Measurements from ENCODE around the gene RSRP1. TPM values are rescaled to one million over a fixed set of nuclear protein-coding genes. Genes with fewer than 3 reads are reported as not detected.
A peak's percentile ranks its signal among the peaks of the same experiment; 100 is the strongest.
"Not testable (repeated sequence)": the region's sequence is repeated elsewhere in the genome, so short reads cannot be mapped to it uniquely, and the experiment has no call there.

The RSRP1 gene
- total RNA-seq, 1 donor from 2014 or later = 109 TPM

DNA sequence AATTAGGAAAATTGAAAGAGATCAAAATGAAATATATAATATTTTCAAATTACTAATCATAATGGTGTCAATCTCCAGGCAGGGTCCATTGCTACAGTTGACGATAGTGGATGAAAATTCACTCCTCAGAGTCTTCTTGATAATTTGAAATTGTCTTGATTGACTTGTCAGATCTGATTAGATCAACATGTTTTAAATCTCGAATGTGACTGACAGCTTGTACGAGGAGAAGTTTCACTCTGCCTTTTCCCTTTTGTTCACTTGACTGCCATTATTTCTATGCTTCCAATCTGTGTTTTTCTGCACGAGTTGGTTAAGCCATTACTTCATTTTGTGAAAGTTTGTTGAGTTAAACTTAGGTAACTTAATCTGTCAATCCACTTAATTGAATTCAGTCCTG lies 28.4 kb upstream of the RSRP1 start:
- H3K27me3 Mint-ChIP-seq; DNase-seq (ENCODE audit: extremely low spot score, unreplicated experiment); H3K27ac Mint-ChIP-seq; H3K4me1 Mint-ChIP-seq (ENCODE audit: unreplicated experiment); H3K4me3 Mint-ChIP-seq; H3K9me3 Mint-ChIP-seq; H3K36me3 Mint-ChIP-seq: not testable (repeated sequence)

DNA sequence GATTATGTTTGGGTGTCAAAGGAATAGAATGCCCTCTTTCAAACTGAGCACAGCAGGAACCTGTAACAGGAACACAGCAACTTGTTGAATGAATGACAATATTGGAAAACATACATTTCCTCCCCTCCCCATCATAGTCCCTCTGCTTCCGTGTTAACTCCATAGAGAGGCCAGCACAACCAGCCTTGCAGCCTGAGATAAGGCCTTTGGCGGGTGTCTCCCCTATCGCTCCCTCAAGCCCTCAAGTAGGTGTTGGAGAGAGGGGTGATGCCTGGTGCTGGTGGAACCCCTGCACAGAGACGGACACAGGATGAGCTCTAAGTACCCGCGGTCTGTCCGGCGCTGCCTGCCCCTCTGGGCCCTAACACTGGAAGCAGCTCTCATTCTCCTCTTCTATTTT lies 25.0 kb upstream of the RSRP1 start, which contains the start of gene RHD:
Gene RHD, plus strand, starts transcription at position 272 of the 400 bp plus-strand sequence. Its CDS starts 39 bp downstream, at position 311.
- not testable (repeated sequence) for H3K27ac Mint-ChIP-seq; H3K4me1 Mint-ChIP-seq (ENCODE audit: unreplicated experiment); H3K27me3 Mint-ChIP-seq; H3K36me3 Mint-ChIP-seq; DNase-seq (ENCODE audit: extremely low spot score, unreplicated experiment); H3K4me3 Mint-ChIP-seq; H3K9me3 Mint-ChIP-seq

DNA sequence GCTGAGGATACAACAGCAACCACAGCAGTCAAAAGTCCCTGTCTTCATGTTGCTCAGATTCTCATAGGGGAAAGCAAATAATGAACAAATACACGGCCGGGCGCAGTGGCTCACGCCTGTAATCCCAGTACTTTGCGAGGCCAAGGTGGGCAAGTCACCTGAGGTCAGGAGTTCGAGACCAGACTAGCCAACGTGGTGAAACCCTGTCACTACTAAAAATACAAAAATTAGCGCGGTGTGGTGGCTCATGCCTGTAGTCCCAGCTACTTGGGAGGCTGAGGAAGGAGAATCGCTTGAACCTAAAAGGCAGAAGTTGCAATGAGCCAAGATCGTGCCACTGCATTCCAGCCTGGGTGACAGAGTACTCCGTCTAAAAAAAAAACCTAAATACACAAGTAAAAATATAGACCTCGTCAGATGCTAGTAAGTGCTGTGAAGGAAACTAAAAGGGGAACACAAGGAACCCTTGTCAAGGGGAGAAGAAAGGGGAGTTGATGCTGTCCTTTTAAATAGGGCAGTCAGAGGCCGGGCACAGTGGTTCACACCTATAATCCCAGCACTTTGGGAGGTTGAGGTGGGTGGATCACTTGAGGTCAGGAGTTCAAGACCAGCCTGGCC lies 21.0 kb upstream of the RSRP1 start:
- not testable (repeated sequence) for DNase-seq (ENCODE audit: extremely low spot score, unreplicated experiment); H3K27me3 Mint-ChIP-seq; H3K9me3 Mint-ChIP-seq; H3K36me3 Mint-ChIP-seq; H3K4me1 Mint-ChIP-seq (ENCODE audit: unreplicated experiment)
- peak overlapping the region; percentile 87 for H3K4me3 Mint-ChIP-seq
- peak overlapping the region; percentile 64 for H3K27ac Mint-ChIP-seq

DNA sequence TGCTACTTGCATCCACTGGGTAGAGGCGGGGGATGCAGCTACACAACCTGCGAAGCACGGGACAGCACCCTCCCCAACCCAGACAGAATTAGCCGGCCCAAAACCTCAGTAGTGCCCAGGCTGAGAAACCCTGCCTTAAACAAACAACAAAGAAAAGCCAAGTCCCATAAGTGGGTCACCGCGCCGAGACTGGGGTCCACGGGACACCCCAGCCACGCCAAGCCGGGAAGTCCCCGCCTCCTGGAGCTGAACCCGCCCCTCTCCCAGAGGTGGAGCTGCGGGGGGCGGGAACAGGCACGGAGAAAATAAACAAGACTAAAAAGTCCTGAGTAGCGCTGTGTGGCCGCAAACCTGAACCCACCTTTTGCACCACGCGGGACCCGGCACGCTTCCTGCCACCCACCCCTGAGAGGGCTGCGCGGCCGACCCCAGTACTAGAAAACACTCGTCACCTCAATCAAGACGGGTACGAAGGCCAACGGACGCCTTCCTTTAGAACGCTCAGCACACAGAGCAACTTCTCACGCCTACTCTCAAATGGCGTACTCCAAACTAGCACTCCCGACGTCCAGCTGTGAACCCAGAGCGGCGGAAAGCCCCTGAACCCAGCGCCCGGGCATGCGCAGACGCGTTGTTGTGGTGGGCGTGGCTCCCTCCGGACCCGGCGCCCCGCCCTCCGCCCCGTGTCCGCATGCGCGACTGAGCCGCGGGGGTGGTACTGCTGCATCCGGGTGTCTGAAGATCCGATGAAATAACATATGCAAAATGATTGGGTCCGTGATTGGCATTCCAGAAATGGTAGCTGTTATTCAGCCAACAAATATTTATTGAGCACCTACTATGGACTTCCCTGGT lies 20.3 kb upstream of the RSRP1 start:
- not testable (repeated sequence) for H3K9me3 Mint-ChIP-seq; H3K36me3 Mint-ChIP-seq; H3K27me3 Mint-ChIP-seq; H3K4me1 Mint-ChIP-seq (ENCODE audit: unreplicated experiment)
- DNase-seq (ENCODE audit: extremely low spot score, unreplicated experiment) = peak; percentile 77
- Mint-ChIP-seq H3K27ac (peak overlapping the region; percentile 64), H3K4me3 (peak overlapping the region; percentile 87)

DNA sequence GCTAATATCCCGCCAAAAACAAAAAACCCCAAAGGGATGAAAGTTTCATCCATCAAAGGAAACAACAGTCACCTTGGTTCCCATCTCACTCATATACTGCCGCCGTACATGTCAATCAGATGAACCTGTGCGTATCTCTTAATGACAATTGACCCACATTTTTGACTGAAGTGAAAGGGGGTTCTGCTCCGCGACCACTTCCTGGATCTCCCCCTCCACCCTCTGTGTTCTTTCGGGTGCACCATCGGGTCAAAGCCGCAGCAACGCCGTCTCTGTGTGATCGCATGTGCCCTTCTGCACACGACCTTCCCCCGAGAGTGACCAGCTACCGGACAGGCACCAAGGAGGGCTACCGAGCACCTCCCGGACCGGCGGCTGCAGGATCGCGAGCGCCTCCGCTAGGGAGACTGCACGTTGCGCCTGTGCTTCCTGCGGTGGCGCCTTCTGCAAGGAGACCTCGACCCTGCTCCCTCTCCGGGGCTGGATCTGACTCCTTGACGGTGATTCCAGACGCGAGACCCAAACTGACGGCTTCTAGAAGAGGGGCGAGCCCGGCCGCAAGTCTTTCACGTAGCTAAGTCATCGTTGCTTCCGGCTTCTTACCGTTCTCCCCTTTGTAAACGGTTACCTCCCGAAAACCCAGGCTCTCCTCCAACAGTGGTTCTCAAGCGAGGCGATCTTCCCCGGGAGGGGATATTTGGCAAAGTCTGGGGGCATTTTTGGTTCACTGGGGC lies 19.5 kb upstream of the RSRP1 start:
- peak overlapping the region; percentile 89 for H3K4me3 Mint-ChIP-seq
- H3K36me3 Mint-ChIP-seq; DNase-seq (ENCODE audit: extremely low spot score, unreplicated experiment); H3K27me3 Mint-ChIP-seq; H3K9me3 Mint-ChIP-seq; H3K4me1 Mint-ChIP-seq (ENCODE audit: unreplicated experiment): not testable (repeated sequence)
- peak overlapping the region; percentile 48 for H3K27ac Mint-ChIP-seq

DNA sequence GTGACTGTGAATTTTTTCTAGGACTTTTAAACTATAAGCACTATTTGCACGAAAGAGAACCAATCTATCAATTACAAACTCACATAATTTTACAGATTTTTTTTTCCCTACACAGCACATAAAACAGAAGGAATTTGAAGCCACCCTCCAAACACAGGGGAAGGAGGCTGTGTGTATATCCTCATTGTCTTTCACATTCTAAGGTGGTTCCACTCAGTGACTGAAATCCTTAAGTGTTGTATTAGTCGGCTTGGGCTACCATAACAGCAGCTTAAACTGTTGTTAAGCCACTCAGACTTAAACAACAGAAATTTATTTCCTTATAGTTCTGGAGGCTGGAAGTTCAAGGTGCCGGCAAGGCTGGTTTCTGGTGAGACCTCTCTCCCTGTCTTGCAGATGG lies 13.1 kb upstream of the RSRP1 start:
- not testable (repeated sequence) for H3K36me3 Mint-ChIP-seq; H3K27ac Mint-ChIP-seq; H3K27me3 Mint-ChIP-seq; H3K4me3 Mint-ChIP-seq; H3K4me1 Mint-ChIP-seq (ENCODE audit: unreplicated experiment); H3K9me3 Mint-ChIP-seq; DNase-seq (ENCODE audit: extremely low spot score, unreplicated experiment)

DNA sequence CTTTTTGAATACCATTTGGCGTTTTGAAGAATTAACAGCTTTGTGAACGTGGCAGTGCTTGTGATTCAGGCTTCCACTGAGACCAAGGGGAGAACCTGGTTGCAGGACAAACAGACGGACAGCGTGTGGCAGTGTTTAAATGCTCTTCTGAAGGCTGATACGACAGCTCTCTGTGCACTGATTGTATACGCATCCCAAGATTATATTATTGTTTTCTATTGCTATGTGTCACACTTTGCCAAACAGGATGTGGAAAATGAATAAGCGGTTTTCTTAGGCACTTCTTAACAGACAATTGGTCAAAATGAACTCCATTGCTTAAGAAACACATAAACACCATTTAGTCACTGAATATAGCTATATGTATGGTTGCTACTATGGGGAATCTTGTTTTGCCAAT lies 12.6 kb upstream of the RSRP1 start:
- H3K36me3 Mint-ChIP-seq; H3K27me3 Mint-ChIP-seq; H3K27ac Mint-ChIP-seq; DNase-seq (ENCODE audit: extremely low spot score, unreplicated experiment); H3K4me3 Mint-ChIP-seq; H3K9me3 Mint-ChIP-seq; H3K4me1 Mint-ChIP-seq (ENCODE audit: unreplicated experiment): not testable (repeated sequence)

DNA sequence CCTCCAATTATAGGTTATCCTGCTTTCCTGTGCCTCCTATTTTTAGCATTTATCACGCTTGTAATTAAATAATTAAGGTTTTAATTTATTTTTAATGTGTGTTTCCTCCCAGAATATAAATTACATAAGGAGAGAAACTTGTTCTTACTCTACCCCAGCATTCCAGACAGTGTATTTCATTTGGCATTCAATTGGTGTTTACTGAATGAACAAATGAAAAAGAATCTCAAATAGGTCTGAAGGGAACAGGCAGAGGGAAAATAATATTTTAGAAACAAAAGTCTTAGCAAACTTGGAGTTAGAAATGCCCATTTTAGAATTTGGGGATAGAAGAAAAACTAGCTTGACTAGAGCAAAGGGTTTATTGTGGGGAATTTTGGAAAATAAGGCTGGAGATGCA lies 9.9 kb upstream of the RSRP1 start:
- Mint-ChIP-seq H3K27ac (no peak overlapping the region), H3K36me3 (no peaks in the 10 kb centered on the region), H3K9me3 (no peaks in the 10 kb centered on the region), H3K4me3 (no peak overlapping the region), H3K4me1 (ENCODE audit: unreplicated experiment) (no peaks in the 10 kb centered on the region), H3K27me3 (no peaks in the 10 kb centered on the region)
- no peak for DNase-seq (ENCODE audit: extremely low spot score, unreplicated experiment)
- TF ChIP-seq, protein P1, sequence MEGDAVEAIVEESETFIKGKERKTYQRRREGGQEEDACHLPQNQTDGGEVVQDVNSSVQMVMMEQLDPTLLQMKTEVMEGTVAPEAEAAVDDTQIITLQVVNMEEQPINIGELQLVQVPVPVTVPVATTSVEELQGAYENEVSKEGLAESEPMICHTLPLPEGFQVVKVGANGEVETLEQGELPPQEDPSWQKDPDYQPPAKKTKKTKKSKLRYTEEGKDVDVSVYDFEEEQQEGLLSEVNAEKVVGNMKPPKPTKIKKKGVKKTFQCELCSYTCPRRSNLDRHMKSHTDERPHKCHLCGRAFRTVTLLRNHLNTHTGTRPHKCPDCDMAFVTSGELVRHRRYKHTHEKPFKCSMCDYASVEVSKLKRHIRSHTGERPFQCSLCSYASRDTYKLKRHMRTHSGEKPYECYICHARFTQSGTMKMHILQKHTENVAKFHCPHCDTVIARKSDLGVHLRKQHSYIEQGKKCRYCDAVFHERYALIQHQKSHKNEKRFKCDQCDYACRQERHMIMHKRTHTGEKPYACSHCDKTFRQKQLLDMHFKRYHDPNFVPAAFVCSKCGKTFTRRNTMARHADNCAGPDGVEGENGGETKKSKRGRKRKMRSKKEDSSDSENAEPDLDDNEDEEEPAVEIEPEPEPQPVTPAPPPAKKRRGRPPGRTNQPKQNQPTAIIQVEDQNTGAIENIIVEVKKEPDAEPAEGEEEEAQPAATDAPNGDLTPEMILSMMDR (conservative IDR thresholded peaks at IDR 0.05) = no peak

DNA sequence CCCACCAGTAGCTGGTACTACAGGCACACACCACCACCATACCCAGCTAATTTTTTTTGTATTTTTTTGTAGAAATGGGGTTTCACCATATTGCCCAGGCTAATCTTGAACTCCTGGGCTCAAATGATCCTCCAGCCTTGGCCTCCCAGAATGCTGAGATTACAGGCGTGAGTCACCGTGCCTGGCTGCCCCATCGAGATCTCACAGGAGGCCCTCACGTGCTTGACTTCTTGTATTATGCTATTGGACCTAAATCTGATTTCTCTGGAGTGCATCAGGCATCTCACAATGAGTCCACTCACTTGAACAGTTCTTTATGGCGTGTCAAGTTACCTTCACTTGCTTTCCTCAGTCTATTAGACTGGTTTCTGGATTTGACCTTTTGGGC lies 9.3 kb upstream of the RSRP1 start:
- Mint-ChIP-seq H3K36me3 (no peaks in the 10 kb centered on the region), H3K27ac (no peak overlapping the region), H3K27me3 (no peaks in the 10 kb centered on the region)

More for the DNA sequence above, 9.3 kb upstream of the RSRP1 start:
- TF ChIP-seq, protein P1 (conservative IDR thresholded peaks at IDR 0.05) = no peak
- Mint-ChIP-seq H3K9me3 (no peaks in the 10 kb centered on the region), H3K4me1 (ENCODE audit: unreplicated experiment) (no peaks in the 10 kb centered on the region), H3K4me3 (no peak overlapping the region)
- no peak for DNase-seq (ENCODE audit: extremely low spot score, unreplicated experiment)

Data from type B pancreatic cell (in vitro differentiated cells).